ENCODE measurements around the gene GOLGB1. TPM values are rescaled to one million over a fixed set of nuclear protein-coding genes. Genes with fewer than 3 reads are reported as not detected.
"Not testable (repeated sequence)": the region's sequence is repeated elsewhere in the genome, so short reads cannot be mapped to it uniquely, and the experiment has no call there.

Gene GOLGB1, protein sequence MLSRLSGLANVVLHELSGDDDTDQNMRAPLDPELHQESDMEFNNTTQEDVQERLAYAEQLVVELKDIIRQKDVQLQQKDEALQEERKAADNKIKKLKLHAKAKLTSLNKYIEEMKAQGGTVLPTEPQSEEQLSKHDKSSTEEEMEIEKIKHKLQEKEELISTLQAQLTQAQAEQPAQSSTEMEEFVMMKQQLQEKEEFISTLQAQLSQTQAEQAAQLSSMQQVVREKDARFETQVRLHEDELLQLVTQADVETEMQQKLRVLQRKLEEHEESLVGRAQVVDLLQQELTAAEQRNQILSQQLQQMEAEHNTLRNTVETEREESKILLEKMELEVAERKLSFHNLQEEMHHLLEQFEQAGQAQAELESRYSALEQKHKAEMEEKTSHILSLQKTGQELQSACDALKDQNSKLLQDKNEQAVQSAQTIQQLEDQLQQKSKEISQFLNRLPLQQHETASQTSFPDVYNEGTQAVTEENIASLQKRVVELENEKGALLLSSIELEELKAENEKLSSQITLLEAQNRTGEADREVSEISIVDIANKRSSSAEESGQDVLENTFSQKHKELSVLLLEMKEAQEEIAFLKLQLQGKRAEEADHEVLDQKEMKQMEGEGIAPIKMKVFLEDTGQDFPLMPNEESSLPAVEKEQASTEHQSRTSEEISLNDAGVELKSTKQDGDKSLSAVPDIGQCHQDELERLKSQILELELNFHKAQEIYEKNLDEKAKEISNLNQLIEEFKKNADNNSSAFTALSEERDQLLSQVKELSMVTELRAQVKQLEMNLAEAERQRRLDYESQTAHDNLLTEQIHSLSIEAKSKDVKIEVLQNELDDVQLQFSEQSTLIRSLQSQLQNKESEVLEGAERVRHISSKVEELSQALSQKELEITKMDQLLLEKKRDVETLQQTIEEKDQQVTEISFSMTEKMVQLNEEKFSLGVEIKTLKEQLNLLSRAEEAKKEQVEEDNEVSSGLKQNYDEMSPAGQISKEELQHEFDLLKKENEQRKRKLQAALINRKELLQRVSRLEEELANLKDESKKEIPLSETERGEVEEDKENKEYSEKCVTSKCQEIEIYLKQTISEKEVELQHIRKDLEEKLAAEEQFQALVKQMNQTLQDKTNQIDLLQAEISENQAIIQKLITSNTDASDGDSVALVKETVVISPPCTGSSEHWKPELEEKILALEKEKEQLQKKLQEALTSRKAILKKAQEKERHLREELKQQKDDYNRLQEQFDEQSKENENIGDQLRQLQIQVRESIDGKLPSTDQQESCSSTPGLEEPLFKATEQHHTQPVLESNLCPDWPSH (N-terminal part only)
- total RNA-seq (2014; rRNA removed; shearing (Covaris generic)), result 9.0 and 17.4 TPM in 2 replicates

- Histone ChIP-seq H3K4me3 (ENCODE audit: insufficient read depth, low read depth, low read length) (peak within 1 kb of the TSS; percentile 87), H3K36me3 (replicated peaks; ENCODE audit: control insufficient read depth, insufficient read depth, low read length) (no peaks in the 10 kb centered on the region), H3K27me3 (ENCODE audit: control insufficient read depth, insufficient read depth, low read length) (no peaks in the 10 kb centered on the region)
- peak; percentile 84 for DNase-seq
Observed at GRCh38 chr3:121749276-121750086, at the start of gene GOLGB1. TSS of gene GOLGB1 (minus strand) at chr3:121749741. CDS start at chr3:121730971, 18,770 bp downstream.

DNA sequence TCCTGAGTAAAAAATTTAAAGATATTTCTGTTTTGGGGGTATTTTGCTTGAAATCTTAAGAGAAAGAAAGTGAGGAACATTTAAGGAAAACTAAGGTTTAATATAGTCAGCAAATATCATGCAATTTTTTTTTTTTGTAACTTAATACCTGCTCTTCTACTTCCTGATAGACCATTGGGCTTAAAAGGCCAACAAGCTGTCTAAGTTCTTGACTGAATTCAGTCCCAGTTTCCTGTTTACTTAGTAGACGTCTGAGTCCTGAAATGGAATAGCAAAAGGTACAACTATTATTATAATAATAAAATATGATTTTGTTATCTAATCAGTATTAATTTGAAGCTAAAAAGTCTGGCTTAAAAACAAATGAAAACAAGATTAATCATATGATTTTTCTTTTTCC, 47.4 kb upstream of the GOLGB1 start:
- H3K4me3 ChIP-seq (ENCODE audit: insufficient read depth, low read depth, low read length), result no peak overlapping the region
- DNase-seq, result no peak
- no peaks in the 10 kb centered on the region for H3K27me3 ChIP-seq (ENCODE audit: control insufficient read depth, insufficient read depth, low read length)
- no peaks in the 10 kb centered on the region; the same call in 1 of the 2 replicates for H3K36me3 ChIP-seq (replicated peaks; ENCODE audit: control insufficient read depth, insufficient read depth, low read length)

DNA sequence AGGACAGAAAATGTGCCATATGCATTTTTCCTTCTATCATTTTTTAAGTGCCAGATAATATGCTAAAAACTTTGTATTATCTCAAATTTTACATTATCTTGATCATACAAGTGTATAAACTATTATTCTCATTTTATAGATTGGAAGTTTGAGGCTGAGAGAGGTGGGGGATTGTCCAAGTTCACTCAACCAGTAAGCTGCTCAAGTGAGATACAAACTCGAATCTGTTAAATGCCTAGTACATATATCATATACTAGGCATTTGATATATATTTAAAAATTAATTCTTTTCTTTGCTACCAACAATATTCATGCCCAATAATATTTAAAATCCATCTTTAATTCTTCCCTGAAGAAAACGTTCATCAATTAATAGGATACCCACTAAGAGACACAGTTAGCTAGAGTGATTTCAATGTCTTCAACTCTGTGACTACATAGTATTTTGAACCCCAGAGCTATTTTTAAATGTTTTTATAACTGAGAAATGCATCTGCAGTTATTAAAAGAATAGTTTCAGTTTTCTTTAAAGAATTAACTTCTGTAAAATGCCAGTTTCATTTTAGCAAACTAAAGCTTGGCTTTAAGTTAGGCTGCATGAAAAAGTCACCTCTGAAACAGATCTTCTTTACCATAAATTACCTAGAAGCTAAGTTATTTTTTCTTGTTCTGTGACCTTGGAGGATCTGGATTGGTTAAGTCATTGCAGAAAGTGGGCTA, 44.9 kb upstream of the GOLGB1 start:
- DNase-seq, result no peak
- Histone ChIP-seq H3K27me3 (ENCODE audit: control insufficient read depth, insufficient read depth, low read length) (no peaks in the 10 kb centered on the region), H3K36me3 (replicated peaks; ENCODE audit: control insufficient read depth, insufficient read depth, low read length) (no peaks in the 10 kb centered on the region; the same call in 1 of the 2 replicates), H3K4me3 (ENCODE audit: insufficient read depth, low read depth, low read length) (no peak overlapping the region)

GRCh38 chr3:121793078-121793477, 43.5 kb upstream of the GOLGB1 start:
- Histone ChIP-seq H3K36me3 (replicated peaks; ENCODE audit: control insufficient read depth, insufficient read depth, low read length) (peaks cover 4% of the 10 kb centered on the region), H3K4me3 (ENCODE audit: insufficient read depth, low read depth, low read length) (no peak overlapping the region), H3K27me3 (ENCODE audit: control insufficient read depth, insufficient read depth, low read length) (no peaks in the 10 kb centered on the region)
- no peak for DNase-seq

GRCh38 chr3:121786485-121786884, 36.9 kb upstream of the GOLGB1 start:
- no peak overlapping the region for H3K4me3 ChIP-seq (ENCODE audit: insufficient read depth, low read depth, low read length)
- no peak for DNase-seq
- H3K36me3 ChIP-seq (replicated peaks; ENCODE audit: control insufficient read depth, insufficient read depth, low read length), result peaks cover 6% of the 10 kb centered on the region
- no peaks in the 10 kb centered on the region for H3K27me3 ChIP-seq (ENCODE audit: control insufficient read depth, insufficient read depth, low read length)

DNA sequence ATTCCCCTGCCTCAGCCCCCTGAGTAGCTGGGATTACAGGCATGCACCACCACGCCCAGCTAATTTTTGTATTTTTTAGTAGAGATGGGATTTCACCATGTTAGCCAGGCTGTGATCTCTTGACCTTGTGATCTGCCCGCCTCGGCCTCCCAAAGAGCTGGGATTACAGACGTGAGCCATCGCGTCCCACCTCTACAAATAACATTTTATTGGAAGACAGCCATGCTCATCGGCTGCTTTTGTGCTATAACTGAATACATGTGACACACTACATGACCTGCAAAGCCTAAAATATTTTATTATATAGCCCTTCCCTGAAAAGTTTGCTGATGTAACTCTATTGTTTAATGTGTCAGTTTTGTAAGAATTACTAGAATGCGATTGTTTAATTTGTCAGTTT, 33.2 kb upstream of the GOLGB1 start:
- not testable (repeated sequence) for H3K4me3 ChIP-seq (ENCODE audit: insufficient read depth, low read depth, low read length); H3K27me3 ChIP-seq (ENCODE audit: control insufficient read depth, insufficient read depth, low read length); H3K36me3 ChIP-seq (replicated peaks; ENCODE audit: control insufficient read depth, insufficient read depth, low read length); DNase-seq

DNA sequence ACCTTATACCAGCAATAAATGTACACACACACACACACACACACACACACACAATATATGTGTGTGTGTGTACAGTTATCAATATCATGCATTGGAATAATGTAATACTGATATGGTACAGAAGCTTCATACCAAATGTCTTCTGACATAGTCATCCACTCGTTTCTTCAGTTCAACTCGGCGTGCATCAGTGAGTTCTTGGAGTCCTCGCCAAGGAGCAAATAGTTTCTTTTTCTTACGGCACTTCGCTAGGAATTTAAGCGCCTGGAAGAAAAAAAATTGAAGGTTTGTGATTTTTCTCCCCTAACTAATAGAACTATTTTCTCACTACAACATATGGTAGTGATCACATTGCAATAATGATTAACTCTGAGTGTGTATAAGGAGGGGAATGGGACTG, 32.1 kb upstream of the GOLGB1 start:
- no peak overlapping the region for H3K4me3 ChIP-seq (ENCODE audit: insufficient read depth, low read depth, low read length)
- peaks cover 9% of the 10 kb centered on the region for H3K36me3 ChIP-seq (replicated peaks; ENCODE audit: control insufficient read depth, insufficient read depth, low read length)
- no peaks in the 10 kb centered on the region for H3K27me3 ChIP-seq (ENCODE audit: control insufficient read depth, insufficient read depth, low read length)
- DNase-seq, result no peak

- not testable (repeated sequence) for DNase-seq; H3K27me3 ChIP-seq (ENCODE audit: control insufficient read depth, insufficient read depth, low read length); H3K4me3 ChIP-seq (ENCODE audit: insufficient read depth, low read depth, low read length); H3K36me3 ChIP-seq (replicated peaks; ENCODE audit: control insufficient read depth, insufficient read depth, low read length)
Observed at GRCh38 chr3:121775095-121775494, 25.6 kb upstream of the GOLGB1 start.

- H3K4me3 ChIP-seq (ENCODE audit: insufficient read depth, low read depth, low read length), result no peak overlapping the region
- peaks cover 8% of the 10 kb centered on the region for H3K36me3 ChIP-seq (replicated peaks; ENCODE audit: control insufficient read depth, insufficient read depth, low read length)
- no peaks in the 10 kb centered on the region for H3K27me3 ChIP-seq (ENCODE audit: control insufficient read depth, insufficient read depth, low read length)
- DNase-seq, result no peak
Observed at GRCh38 chr3:121769246-121769645, 19.7 kb upstream of the GOLGB1 start.

- Histone ChIP-seq H3K27me3 (ENCODE audit: control insufficient read depth, insufficient read depth, low read length) (no peaks in the 10 kb centered on the region), H3K36me3 (replicated peaks; ENCODE audit: control insufficient read depth, insufficient read depth, low read length) (peaks cover 8% of the 10 kb centered on the region), H3K4me3 (ENCODE audit: insufficient read depth, low read depth, low read length) (no peak overlapping the region)
- no peak for DNase-seq
Observed at GRCh38 chr3:121768452-121768851, 18.9 kb upstream of the GOLGB1 start.

DNA sequence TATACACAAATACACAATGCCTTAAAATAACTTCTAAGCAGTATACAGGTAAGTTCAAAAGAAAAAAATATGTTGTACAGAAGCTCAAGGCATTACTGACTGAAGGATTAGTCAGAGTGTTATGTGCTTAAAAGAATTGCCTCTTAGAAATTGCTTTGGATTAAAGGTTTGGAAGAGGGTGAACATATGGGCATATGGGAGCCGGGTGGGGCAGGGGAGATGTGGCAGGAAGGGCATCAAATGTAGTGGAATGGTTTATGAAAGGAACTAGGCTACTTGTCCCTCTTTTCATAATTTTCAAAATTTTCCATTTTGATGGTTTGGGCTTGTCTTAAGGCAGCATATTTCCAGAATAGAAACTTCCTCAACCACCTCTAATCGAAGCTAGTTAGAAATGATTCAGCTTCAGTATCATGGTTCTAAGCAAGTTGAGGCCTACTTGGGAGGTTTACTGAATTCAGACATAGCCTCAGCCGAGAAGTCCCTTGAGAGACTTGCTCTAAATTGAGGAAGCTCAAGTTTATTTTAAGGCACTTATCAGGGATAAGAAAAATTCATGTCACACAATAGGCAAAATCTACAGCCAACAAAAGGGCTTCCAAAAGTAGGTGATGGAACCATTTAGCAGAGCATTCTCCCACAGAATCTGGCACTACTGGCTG, 10.1 kb upstream of the GOLGB1 start:
- Histone ChIP-seq H3K36me3 (replicated peaks; ENCODE audit: control insufficient read depth, insufficient read depth, low read length) (no peaks in the 10 kb centered on the region), H3K4me3 (ENCODE audit: insufficient read depth, low read depth, low read length) (no peak overlapping the region), H3K27me3 (ENCODE audit: control insufficient read depth, insufficient read depth, low read length) (no peaks in the 10 kb centered on the region)
- DNase-seq, result no peak

- H3K4me3 ChIP-seq (ENCODE audit: insufficient read depth, low read depth, low read length), result no peak overlapping the region
- H3K27me3 ChIP-seq (ENCODE audit: control insufficient read depth, insufficient read depth, low read length), result no peaks in the 10 kb centered on the region
- no peak for DNase-seq
- no peaks in the 10 kb centered on the region for H3K36me3 ChIP-seq (replicated peaks; ENCODE audit: control insufficient read depth, insufficient read depth, low read length)
Observed at GRCh38 chr3:121758727-121759450, 9.3 kb upstream of the GOLGB1 start.

Data from H7 (cell line).